HepG2 (cell line): ENCODE measurements around the gene PPP4C. TPM values are rescaled to one million over a fixed set of nuclear protein-coding genes. Genes with fewer than 3 reads are reported as not detected.

Experiments used
- AGO2 ChIP-seq: fragments of 200-400 bp; formaldehyde crosslinking; optimal IDR thresholded peaks from 2 replicates; pipeline ENCODE3; 2017; ENCODE audit warnings: mild to moderate bottlenecking, low read depth, low read length, moderate library complexity
- BORCS8-MEF2B ChIP-seq: sonication (generic); formaldehyde crosslinking; IDR thresholded peaks from 2 replicates; pipeline ENCODE4 v1.8.0; 2022; ENCODE audit warnings: mild to moderate bottlenecking, missing genetic modification reagents
- GPN1 ChIP-seq: sonication (generic); formaldehyde crosslinking; IDR thresholded peaks from 2 replicates; pipeline ENCODE4 v1.5.1; 2020; ENCODE audit warnings: missing genetic modification reagents, borderline replicate concordance
- HMGXB4 ChIP-seq, 2 experiments: sonication (generic) in 1 of 2; formaldehyde crosslinking in 1 of 2; IDR thresholded peaks; 2 replicates each; pipeline versions ENCODE4 v1.4.0 to v1.6.1; 2018 to 2020; ENCODE audit warnings: missing genetic modification reagents in 2 of 2, borderline replicate concordance in 1 of 2, low read depth in 1 of 2, mild to moderate bottlenecking in 1 of 2, missing biosample characterization in 1 of 2
- NCOA1 ChIP-seq: sonication (generic); formaldehyde crosslinking; IDR thresholded peaks from 2 replicates; pipeline ENCODE4 v1.9.0; 2021; ENCODE audit warnings: missing genetic modification reagents
- PBX3 ChIP-seq: sonication (generic); formaldehyde crosslinking; IDR thresholded peaks from 2 replicates; pipeline ENCODE4 v1.8.1; 2023; ENCODE audit warnings: missing genetic modification reagents, inconsistent platforms, borderline replicate concordance
- POLR2AphosphoS5 ChIP-seq: IDR thresholded peaks from 2 replicates; pipeline ENCODE4 v1.6.1; 2012; ENCODE audit warnings: low read depth, low read length
- POLR2G ChIP-seq: fragments of 200-400 bp; formaldehyde crosslinking; IDR thresholded peaks from 2 replicates; pipeline ENCODE4 v1.6.1; 2018; ENCODE audit warnings: mild to moderate bottlenecking, low read depth, low read length, moderate library complexity
- RBFOX2 ChIP-seq: fragments of 200-400 bp; formaldehyde crosslinking; IDR thresholded peaks from 2 replicates; pipeline ENCODE4 v1.6.1; 2017; ENCODE audit warnings: low read depth, mild to moderate bottlenecking, low read length
- SAFB2 ChIP-seq: sonication (generic); formaldehyde crosslinking; IDR thresholded peaks from 2 replicates; pipeline ENCODE4 v1.5.1; 2020; ENCODE audit warnings: missing genetic modification reagents, low read depth, mild to moderate bottlenecking, borderline replicate concordance
- THAP8 ChIP-seq: sonication (generic); formaldehyde crosslinking; IDR thresholded peaks from 2 replicates; pipeline ENCODE4 v1.5.1; 2020; ENCODE audit warnings: missing genetic modification reagents, mild to moderate bottlenecking, borderline replicate concordance
- ZNF230 ChIP-seq: sonication (generic); formaldehyde crosslinking; IDR thresholded peaks from 2 replicates; pipeline ENCODE4 v1.4.0; 2020; ENCODE audit warnings: mild to moderate bottlenecking, missing genetic modification reagents
- ZNF354B ChIP-seq: sonication (generic); formaldehyde crosslinking; IDR thresholded peaks from 2 replicates; pipeline ENCODE4 v1.8.0; 2022; ENCODE audit warnings: mild to moderate bottlenecking, missing genetic modification reagents
- ZNF451 ChIP-seq: sonication (generic); formaldehyde crosslinking; IDR thresholded peaks from 2 replicates; pipeline ENCODE4 v1.5.0; 2020; ENCODE audit warnings: mild to moderate bottlenecking, missing genetic modification reagents
- ZNF552 ChIP-seq: sonication (generic); formaldehyde crosslinking; IDR thresholded peaks from 2 replicates; pipeline ENCODE4 v1.9.0; 2022; ENCODE audit warnings: missing genetic modification reagents, mild to moderate bottlenecking, borderline replicate concordance
- ZNF605 ChIP-seq: sonication (generic); formaldehyde crosslinking; IDR thresholded peaks from 2 replicates; pipeline ENCODE4 v1.8.0; 2022; ENCODE audit warnings: mild to moderate bottlenecking, missing genetic modification reagents
- ZNF674 ChIP-seq: sonication (generic); formaldehyde crosslinking; IDR thresholded peaks from 2 replicates; pipeline ENCODE4 v1.5.0; 2020; ENCODE audit warnings: low read depth, mild to moderate bottlenecking, missing genetic modification reagents
- ZNF746 ChIP-seq: sonication (generic); formaldehyde crosslinking; IDR thresholded peaks from 2 replicates; pipeline ENCODE4 v1.8.0; 2022; ENCODE audit warnings: mild to moderate bottlenecking, missing genetic modification reagents
- ZNF761 ChIP-seq: sonication (generic); formaldehyde crosslinking; conservative IDR thresholded peaks from 2 replicates; pipeline ENCODE4 v1.4.0; 2020; ENCODE audit warnings: mild to moderate bottlenecking, missing genetic modification reagents
- ZNF841 ChIP-seq: sonication (generic); formaldehyde crosslinking; IDR thresholded peaks from 2 replicates; pipeline ENCODE4 v1.8.1; 2023; ENCODE audit warnings: missing genetic modification reagents, borderline replicate concordance
- polyA plus RNA-seq, 8 experiments: library from polyadenylated mRNA; depleted of rRNA in 3 of 8; stranded (reverse) in 7 of 8; unstranded in 1 of 8; fragments of >200 nt; fragmentation: Illumina TruSeq in 4 of 8; extraction: Trizol in 4 of 8; gene quantifications; 2 replicates each; pipeline versions ENCODE4 v1.2.1 to v1.2.3, GENCODE V29; 2011 to 2016; ENCODE audit warnings: low read depth in 4 of 8, missing spikeins in 1 of 8, mixed read lengths in 1 of 8; ENCODE audit not compliant: insufficient read depth in 1 of 8
- total RNA-seq, 5 experiments: library from RNA; depleted of rRNA; stranded (reverse); fragments of >200 nt; fragmentation: Illumina TruSeq; extraction: Trizol; gene quantifications; 2 replicates each; pipeline ENCODE4 v1.2.3, GENCODE V29; 2016; ENCODE audit warnings: low read depth in 1 of 5
- TF ChIP-seq, protein P1 (sequence below): sonication (generic); formaldehyde crosslinking; IDR thresholded peaks from 2 replicates; pipeline ENCODE4 v1.4.0; 2020; ENCODE audit warnings: missing genetic modification reagents

Gene PPP4C
- total and polyA plus RNA-seq, 2 of the 13 experiments (the other 11 are each of a cell fraction or from before 2014, with no cell fraction given) = 176 to 220 TPM

DNA sequence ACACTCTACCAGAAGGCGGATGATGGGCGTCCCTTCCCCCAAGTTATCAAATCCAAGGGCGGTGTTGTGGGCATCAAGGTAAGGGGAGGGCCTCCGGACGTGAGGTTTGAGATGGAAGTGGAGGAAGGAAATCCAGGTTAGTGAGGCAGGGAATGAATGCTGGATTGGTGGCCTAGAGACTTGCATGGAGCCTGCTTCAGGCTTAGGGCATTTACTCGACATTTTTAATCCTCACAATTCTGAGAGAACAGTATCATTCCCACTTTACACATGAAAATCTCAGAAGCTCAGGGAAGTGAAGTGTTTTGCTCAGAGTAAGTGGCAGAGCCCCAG lies 8.2 kb upstream of the PPP4C start (continued):
- TF ChIP-seq PBX3 (CRISPR knock-in tag) (no peak), ZNF230 (0 out of 2 replicates have a peak, but pooled peaks have one; percentile 28), RBFOX2 (peak; percentile 66), ZNF761 (CRISPR knock-in tag) (0 out of 2 replicates have a peak, but pooled peaks have one; percentile 19), SAFB2 (CRISPR knock-in tag) (0 out of 2 replicates have a peak, but pooled peaks have one; percentile 34), ZNF746 (CRISPR knock-in tag) (no peak), POLR2G (0 out of 2 replicates have a peak, but pooled peaks have one; percentile 26), ZNF552 (CRISPR knock-in tag) (no peak), ZNF674 (CRISPR knock-in tag) (0 out of 2 replicates have a peak, but pooled peaks have one; percentile 4), AGO2 (peak; percentile 2), POLR2AphosphoS5 (peak; percentile 13; the same call in 1 of the 2 replicates), BORCS8-MEF2B (CRISPR knock-in tag) (no peak), ZNF451 (CRISPR knock-in tag) (no peak), ZNF841 (CRISPR knock-in tag) (no peak), ZNF605 (CRISPR knock-in tag) (0 out of 2 replicates have a peak, but pooled peaks have one; percentile 39), ZNF354B (CRISPR knock-in tag) (0 out of 2 replicates have a peak, but pooled peaks have one; percentile 62), GPN1 (CRISPR knock-in tag) (no peak), HMGXB4 (CRISPR knock-in tag; IDR thresholded peaks at IDR 0.05; ENCODE audit: borderline replicate concordance in 1 of 2, low read depth in 1 of 2) (0 out of 4 replicates have a peak, but pooled peaks of 1 of the 2 experiments have one; percentile 21), THAP8 (no peak), NCOA1 (CRISPR knock-in tag) (no peak)
- TF ChIP-seq, protein P1, sequence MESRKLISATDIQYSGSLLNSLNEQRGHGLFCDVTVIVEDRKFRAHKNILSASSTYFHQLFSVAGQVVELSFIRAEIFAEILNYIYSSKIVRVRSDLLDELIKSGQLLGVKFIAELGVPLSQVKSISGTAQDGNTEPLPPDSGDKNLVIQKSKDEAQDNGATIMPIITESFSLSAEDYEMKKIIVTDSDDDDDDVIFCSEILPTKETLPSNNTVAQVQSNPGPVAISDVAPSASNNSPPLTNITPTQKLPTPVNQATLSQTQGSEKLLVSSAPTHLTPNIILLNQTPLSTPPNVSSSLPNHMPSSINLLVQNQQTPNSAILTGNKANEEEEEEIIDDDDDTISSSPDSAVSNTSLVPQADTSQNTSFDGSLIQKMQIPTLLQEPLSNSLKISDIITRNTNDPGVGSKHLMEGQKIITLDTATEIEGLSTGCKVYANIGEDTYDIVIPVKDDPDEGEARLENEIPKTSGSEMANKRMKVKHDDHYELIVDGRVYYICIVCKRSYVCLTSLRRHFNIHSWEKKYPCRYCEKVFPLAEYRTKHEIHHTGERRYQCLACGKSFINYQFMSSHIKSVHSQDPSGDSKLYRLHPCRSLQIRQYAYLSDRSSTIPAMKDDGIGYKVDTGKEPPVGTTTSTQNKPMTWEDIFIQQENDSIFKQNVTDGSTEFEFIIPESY (CRISPR knock-in tag) = no peak
